ENCODE measurements around the gene CEPT1.
"Not testable (repeated sequence)": the region's sequence is repeated elsewhere in the genome, so short reads cannot be mapped to it uniquely, and the experiment has no call there.

The CEPT1 gene

DNA sequence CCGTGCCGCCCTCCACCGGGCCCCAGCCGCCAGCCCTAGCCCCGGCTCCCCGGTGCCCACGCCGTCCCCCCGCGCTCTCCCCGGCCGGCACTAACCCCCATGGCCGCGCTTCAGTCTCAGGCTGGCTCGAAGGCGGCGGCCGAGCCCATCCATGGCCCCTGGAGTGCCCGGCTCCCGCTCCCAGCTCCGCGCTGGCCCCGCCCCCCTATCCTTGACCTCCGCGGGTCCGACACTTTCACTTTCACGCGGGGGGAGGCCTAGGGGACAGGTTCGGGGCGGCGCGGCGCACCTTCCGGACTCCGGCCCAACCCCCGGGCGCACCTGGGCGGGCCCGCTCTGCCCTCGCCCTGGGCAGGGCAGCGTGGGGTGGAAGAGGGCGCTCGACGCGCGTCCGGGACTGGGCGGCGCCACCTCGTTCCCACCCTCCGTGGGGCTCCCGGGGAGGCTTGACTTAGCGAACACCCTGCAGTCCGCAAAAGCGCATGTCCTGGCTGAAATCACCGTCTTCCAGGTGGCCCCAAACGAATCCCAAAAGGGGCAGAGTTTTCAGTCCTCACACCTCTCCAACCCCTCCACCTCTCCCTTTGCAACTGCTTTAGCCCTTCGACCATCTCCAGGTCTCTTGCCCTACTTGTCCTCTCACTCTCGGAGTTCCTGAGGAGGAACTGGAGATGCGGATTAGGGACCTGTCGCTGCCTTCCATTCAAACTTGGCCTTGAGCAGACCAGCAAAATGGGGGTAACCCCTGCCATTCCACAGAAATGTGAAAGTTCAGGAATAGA is 64.4 kb downstream of the CEPT1 start:
- peak; percentile 81 for TF ChIP-seq POLR2AphosphoS5 (IDR thresholded peaks at IDR 0.05; ENCODE audit: low read depth, low read length)
- peak; percentile 80; the same call in 1 of the 2 replicates for TF ChIP-seq POLR2A (IDR thresholded peaks at IDR 0.05; ENCODE audit: low read depth, low read length)
- no peak; the same call in 1 of the 2 replicates for TF ChIP-seq TAF1 (IDR thresholded peaks at IDR 0.05; ENCODE audit: borderline replicate concordance, low read depth, low read length)
- FAIRE-seq, result peak; percentile 68
- DNase-seq (ENCODE audit: insufficient read length), result peak; percentile 77

DNA sequence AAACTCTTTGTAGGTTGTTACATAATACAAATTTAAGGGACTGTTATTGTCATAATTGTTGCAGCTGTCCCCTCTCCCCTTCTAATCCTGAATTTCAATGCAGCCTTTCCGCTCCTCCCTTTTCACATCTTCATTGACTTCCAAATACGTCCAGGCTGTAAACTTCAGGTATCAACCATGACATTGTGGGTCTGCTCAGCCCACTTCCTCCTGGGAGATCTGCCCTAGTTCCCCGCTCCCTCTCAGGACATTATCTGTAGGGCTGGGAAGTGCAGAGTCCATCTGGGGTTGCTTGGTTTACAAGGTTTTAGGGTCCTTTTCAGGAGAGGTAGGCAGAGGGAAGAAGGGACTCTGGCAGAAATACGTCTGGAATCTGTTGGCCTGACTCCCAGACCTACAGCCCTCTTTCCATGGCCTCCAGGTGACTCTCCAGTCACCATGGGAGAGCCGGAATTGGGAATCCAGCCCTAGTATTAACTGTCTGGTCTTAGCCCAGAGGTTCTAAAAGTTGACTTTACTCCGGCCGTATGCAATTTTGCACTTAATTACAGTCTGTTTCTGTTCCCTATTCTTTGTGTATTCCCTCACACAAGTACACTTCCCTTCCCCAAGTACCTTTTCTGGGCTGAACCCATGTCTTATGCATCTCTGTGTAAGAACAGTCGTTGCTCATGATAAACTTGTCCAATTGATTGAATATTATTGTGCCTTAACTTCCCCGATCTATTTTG is 65.1 kb downstream of the CEPT1 start:
- TF ChIP-seq POLR2AphosphoS5 (IDR thresholded peaks at IDR 0.05; ENCODE audit: low read depth, low read length) (peak; percentile 31; the same call in 1 of the 2 replicates), POLR2A (IDR thresholded peaks at IDR 0.05; ENCODE audit: low read depth, low read length) (no peak)
- DNase-seq (ENCODE audit: insufficient read length), result no peak
- peak; percentile 64 for FAIRE-seq

DNA sequence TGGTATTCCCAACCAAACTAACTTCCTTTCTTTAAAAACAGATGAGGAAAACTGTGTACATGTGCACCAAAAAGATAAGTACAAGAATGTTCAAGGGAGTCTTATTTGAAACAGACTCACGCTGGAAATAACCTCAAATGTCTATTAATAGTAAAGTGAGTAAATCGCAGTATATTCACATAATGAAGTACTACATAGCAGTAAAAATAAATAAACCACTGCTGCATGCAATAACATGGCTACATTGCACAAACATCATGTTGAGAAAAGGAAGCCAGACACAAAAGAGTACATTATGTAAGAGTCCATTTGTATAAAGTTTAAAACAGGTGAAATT is 65.7 kb downstream of the CEPT1 start:
- FAIRE-seq (no peak), DNase-seq (ENCODE audit: insufficient read length) (no peak)
- no peak for TF ChIP-seq POLR2AphosphoS5 (IDR thresholded peaks at IDR 0.05; ENCODE audit: low read depth, low read length)
- no peak for TF ChIP-seq TAF1 (IDR thresholded peaks at IDR 0.05; ENCODE audit: borderline replicate concordance, low read depth, low read length)
- TF ChIP-seq POLR2A (IDR thresholded peaks at IDR 0.05; ENCODE audit: low read depth, low read length), result no peak

DNA sequence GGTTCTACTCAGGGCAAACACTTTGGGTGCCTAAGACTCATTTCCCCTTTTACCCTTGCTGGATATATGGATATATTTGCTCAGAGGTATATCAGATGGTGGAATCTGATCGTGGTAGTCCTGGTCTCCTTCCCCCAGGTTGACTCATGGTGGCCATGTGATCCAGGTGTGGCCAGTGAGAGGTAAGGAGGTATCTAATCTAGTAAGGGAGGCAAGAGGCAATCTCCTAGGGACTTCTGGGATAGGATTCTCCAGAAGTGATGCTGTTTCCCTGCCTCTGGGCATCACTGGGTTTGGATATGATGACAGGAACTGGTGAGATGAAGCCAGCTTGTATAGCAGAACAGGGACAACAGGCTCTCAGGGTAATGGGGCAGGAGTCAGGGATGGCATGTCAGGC is 68.9 kb downstream of the CEPT1 start:
- TF ChIP-seq POLR2A (IDR thresholded peaks at IDR 0.05; ENCODE audit: low read depth, low read length), result no peak
- TF ChIP-seq POLR2AphosphoS5 (IDR thresholded peaks at IDR 0.05; ENCODE audit: low read depth, low read length), result no peak
- TF ChIP-seq TAF1 (IDR thresholded peaks at IDR 0.05; ENCODE audit: borderline replicate concordance, low read depth, low read length), result no peak
- DNase-seq (ENCODE audit: insufficient read length) (no peak), FAIRE-seq (no peak)

DNA sequence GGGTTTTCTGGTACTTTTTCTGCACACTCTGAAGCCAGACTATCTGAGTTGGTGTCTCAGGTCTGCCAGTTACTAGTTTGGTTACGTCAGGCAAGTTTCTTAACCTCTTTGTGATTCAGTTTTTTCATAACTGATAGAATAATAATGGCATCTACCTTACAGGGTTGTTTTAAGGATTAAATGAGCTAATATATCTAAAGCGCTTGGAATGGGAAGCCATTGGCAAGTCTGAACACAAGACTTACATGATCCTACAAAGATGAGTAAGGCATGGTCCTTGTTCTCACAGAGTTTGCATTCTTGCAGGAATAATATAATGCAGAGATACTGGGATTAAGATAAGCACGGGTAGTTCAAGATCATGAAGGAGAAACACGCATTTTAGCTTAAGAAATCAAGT is 69.6 kb downstream of the CEPT1 start:
- TF ChIP-seq TAF1 (IDR thresholded peaks at IDR 0.05; ENCODE audit: borderline replicate concordance, low read depth, low read length), result no peak
- TF ChIP-seq POLR2AphosphoS5 (IDR thresholded peaks at IDR 0.05; ENCODE audit: low read depth, low read length), result no peak
- no peak for TF ChIP-seq POLR2A (IDR thresholded peaks at IDR 0.05; ENCODE audit: low read depth, low read length)
- FAIRE-seq, result no peak
- no peak for DNase-seq (ENCODE audit: insufficient read length)

DNA sequence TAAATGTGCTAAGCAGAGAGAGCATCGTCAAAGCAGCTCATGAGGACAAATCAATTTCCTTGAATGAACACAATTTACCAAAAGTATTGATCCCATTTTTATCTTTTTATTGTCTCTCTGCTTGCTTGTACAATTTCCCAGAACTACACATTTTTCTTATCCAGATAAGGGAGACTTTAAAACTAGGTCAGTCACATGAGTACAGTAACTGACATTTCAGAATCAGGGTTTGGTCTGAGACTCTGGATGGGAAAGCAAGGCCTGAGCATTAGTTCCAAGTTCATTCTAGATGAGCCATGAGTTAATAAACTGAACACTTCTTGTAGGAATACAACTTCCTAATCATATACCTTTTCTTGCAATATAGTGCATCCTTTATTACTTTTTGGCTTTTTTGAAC is 71.9 kb downstream of the CEPT1 start:
- no peak for FAIRE-seq
- TF ChIP-seq TAF1 (IDR thresholded peaks at IDR 0.05; ENCODE audit: borderline replicate concordance, low read depth, low read length) (no peak), POLR2A (IDR thresholded peaks at IDR 0.05; ENCODE audit: low read depth, low read length) (no peak), POLR2AphosphoS5 (IDR thresholded peaks at IDR 0.05; ENCODE audit: low read depth, low read length) (no peak)
- no peak for DNase-seq (ENCODE audit: insufficient read length)

DNA sequence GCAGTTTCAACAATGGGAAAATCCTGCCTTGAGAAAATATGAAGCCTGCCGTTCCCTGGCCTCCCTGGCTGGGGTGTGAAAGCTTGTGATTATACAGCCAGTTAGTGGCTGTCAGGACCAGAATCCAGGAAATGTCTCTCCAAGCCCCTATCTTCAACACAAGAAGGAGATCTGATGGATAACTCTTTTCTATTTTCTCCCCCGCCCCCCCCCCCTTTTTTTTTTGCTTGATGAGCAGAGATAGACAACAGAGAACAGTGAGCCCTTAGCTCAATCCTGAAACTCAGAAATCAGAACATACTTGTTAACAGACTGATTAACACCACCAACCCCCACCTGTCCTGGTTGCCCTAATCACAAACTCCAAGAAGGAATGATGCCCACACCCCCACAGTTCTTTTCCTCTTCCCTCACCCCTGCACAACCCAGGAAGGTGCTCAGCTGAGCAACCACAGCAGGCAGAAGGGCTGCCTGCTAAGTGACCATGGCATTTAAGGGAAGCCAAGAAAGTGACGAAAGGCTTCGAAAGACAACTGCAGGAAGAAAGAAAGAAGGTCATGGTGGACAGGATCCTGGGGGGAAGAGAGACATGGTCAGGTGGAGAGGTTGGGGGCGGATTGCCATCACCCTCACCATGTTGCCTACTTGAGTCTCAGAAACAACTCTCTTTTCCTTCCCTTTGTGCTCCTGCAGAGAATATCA is 72.8 kb downstream of the CEPT1 start:
- DNase-seq (ENCODE audit: insufficient read length), result no peak
- peak; percentile 30 for FAIRE-seq
- TF ChIP-seq POLR2AphosphoS5 (IDR thresholded peaks at IDR 0.05; ENCODE audit: low read depth, low read length) (no peak), TAF1 (IDR thresholded peaks at IDR 0.05; ENCODE audit: borderline replicate concordance, low read depth, low read length) (no peak), POLR2A (IDR thresholded peaks at IDR 0.05; ENCODE audit: low read depth, low read length) (no peak)

DNA sequence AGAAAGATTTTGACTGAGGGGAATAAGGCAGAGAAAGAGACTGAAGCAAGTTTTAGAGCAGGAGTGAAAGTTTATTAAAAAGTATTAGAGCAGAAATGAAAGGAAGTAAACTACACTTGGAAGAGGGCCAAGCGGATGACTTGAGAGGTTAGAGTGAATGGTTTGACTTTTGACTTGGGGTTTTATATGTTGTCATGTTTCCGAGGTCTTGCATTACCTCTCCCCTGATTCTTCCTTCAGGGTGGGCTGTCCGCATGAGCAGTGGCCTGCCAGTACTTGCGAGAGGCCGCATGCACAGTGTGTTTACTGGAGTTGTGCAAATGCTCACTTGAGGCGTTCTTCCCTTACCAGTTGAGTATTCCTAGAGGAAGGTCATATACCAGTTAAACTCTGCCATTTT is 73.4 kb downstream of the CEPT1 start:
- FAIRE-seq (no peak), DNase-seq (ENCODE audit: insufficient read length) (no peak)
- TF ChIP-seq TAF1 (IDR thresholded peaks at IDR 0.05; ENCODE audit: borderline replicate concordance, low read depth, low read length) (no peak), POLR2AphosphoS5 (IDR thresholded peaks at IDR 0.05; ENCODE audit: low read depth, low read length) (no peak), POLR2A (IDR thresholded peaks at IDR 0.05; ENCODE audit: low read depth, low read length) (no peak)

DNA sequence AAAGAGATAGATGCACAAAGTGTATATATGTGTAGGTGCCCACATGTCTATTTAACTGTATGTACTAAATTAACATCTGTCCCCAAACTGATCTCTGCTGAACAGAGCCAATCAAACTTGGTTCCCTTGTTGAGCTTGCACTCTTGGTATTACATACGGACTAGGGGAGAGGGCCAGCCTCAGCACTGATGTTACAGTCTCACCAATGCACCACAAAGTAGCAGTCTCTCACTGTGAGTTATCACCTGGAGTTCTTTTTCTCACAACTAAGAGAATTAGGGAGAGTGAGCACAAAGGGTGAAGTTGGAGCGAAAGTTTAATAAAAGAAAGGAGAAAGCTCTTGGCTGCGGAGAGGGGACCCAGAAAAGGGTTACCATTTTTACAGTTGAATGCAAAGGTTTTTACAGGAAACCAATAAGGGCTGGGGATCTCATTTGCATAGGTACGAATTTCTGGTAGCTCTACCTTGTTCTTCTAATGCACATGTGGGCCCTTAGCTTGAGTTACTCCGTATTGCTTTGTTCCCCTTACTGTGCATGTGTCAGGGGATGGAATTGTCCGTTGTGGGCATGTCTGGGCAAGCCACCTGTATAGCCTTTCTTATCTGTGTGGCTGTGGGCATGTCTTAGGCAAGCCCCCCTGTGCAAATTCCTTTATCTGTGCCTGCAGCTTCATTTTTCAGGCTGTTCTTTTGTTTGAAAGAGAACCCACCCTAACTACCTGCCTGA is 74.2 kb downstream of the CEPT1 start:
- peak; percentile 37; the same call in 1 of the 2 replicates for TF ChIP-seq POLR2A (IDR thresholded peaks at IDR 0.05; ENCODE audit: low read depth, low read length)
- TF ChIP-seq POLR2AphosphoS5 (IDR thresholded peaks at IDR 0.05; ENCODE audit: low read depth, low read length), result peak; percentile 48
- peak; percentile 6; the same call in 1 of the 2 replicates for TF ChIP-seq TAF1 (IDR thresholded peaks at IDR 0.05; ENCODE audit: borderline replicate concordance, low read depth, low read length)
- DNase-seq (ENCODE audit: insufficient read length), result no peak
- FAIRE-seq, result peak; percentile 86

DNA sequence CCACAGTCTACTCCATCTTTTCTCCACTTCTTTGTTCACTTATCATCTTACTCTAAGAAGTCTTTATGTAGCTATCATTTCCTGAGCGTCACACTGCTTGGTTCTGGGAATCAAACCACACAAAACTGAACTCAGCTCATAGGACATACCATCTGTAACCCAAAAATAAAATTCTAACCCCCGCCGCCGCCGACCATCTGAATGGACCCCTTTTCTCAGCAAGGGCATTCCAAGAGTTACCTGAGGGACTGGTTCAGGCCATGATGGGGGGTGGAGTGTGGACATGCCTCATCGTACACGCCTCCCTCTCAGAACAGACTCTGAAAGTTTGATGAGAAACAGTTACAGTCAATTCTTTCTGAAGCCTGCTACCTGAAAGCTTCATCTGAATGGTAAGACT is 74.9 kb downstream of the CEPT1 start:
- FAIRE-seq, result peak; percentile 87

DNA sequence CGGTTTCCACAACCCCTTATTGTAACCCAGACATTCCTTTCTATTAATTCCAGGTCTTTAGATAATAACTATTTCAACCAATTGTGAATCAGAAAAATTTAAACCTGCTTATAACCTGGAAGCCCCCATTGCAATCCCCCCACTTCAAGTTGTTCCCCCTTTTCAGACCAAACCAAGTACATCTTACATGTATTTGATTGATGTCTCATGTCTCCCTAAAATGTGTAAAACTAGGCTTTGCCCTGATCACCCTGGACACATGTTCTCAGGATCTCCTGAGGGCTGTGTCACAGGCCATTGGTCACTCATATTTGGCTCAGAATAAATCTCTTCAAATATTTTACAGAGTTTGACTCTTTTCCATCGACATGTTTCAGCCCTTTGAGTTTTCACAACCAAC is 75.3 kb downstream of the CEPT1 start:
- FAIRE-seq, result not testable (repeated sequence)
- peak; percentile 0; the same call in 1 of the 2 replicates for TF ChIP-seq POLR2A (IDR thresholded peaks at IDR 0.05; ENCODE audit: low read depth, low read length)
- TF ChIP-seq POLR2AphosphoS5 (IDR thresholded peaks at IDR 0.05; ENCODE audit: low read depth, low read length), result peak; percentile 14; the same call in 1 of the 2 replicates

More for the DNA sequence above, 74.9 kb downstream of the CEPT1 start:
- no peak for DNase-seq (ENCODE audit: insufficient read length)
- peak; percentile 54; the same call in 1 of the 2 replicates for TF ChIP-seq POLR2A (IDR thresholded peaks at IDR 0.05; ENCODE audit: low read depth, low read length)
- TF ChIP-seq POLR2AphosphoS5 (IDR thresholded peaks at IDR 0.05; ENCODE audit: low read depth, low read length), result peak; percentile 13; the same call in 1 of the 2 replicates
- no peak; the same call in 1 of the 2 replicates for TF ChIP-seq TAF1 (IDR thresholded peaks at IDR 0.05; ENCODE audit: borderline replicate concordance, low read depth, low read length)

More for the DNA sequence above, 75.3 kb downstream of the CEPT1 start:
- DNase-seq (ENCODE audit: insufficient read length), result not testable (repeated sequence)

Measured in GM12892 (cell line).